GM06990 (cell line): ENCODE data around the gene MAGI2.

Experiments
- DNase-seq: peaks from one replicate; pipeline ENCODE4 v3.0.0-alpha.2; 2011; ENCODE audit not compliant: insufficient read length; ENCODE audit errors: extremely low read depth
- H3K27me3 ChIP-seq: replicated peaks from 2 replicates; pipeline ENCODE4 v1.6.0; 2011; ENCODE audit warnings: low read length; ENCODE audit not compliant: control insufficient read depth, insufficient read depth
- H3K36me3 ChIP-seq: 2 replicates; pipeline ENCODE4 v1.5.1; 2011; ENCODE audit warnings: low read length; ENCODE audit not compliant: control insufficient read depth, insufficient read depth
- H3K4me3 ChIP-seq: replicated peaks from 2 replicates; pipeline ENCODE4 v1.5.1; 2011; ENCODE audit warnings: low read depth, mild to moderate bottlenecking, control low read depth, low read length
- TF ChIP-seq, protein P1 (sequence below): IDR thresholded peaks from 2 replicates; pipeline ENCODE4 v1.5.1; 2011; ENCODE audit warnings: low read length, control low read depth, mild to moderate bottlenecking, inconsistent platforms; ENCODE audit not compliant: insufficient read depth, poor library complexity, severe bottlenecking

MAGI2 gene

GRCh38 chr7:78704504-78704903 lies 749.0 kb downstream of the MAGI2 start:
- H3K36me3 ChIP-seq: no peaks in the 10 kb centered on the region
- H3K27me3 ChIP-seq: no peaks in the 10 kb centered on the region
- no peak for DNase-seq
- TF ChIP-seq, protein P1, sequence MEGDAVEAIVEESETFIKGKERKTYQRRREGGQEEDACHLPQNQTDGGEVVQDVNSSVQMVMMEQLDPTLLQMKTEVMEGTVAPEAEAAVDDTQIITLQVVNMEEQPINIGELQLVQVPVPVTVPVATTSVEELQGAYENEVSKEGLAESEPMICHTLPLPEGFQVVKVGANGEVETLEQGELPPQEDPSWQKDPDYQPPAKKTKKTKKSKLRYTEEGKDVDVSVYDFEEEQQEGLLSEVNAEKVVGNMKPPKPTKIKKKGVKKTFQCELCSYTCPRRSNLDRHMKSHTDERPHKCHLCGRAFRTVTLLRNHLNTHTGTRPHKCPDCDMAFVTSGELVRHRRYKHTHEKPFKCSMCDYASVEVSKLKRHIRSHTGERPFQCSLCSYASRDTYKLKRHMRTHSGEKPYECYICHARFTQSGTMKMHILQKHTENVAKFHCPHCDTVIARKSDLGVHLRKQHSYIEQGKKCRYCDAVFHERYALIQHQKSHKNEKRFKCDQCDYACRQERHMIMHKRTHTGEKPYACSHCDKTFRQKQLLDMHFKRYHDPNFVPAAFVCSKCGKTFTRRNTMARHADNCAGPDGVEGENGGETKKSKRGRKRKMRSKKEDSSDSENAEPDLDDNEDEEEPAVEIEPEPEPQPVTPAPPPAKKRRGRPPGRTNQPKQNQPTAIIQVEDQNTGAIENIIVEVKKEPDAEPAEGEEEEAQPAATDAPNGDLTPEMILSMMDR: no peak
- H3K4me3 ChIP-seq: no peak overlapping the region

GRCh38 chr7:78703391-78703790 lies 750.1 kb downstream of the MAGI2 start:
- Histone ChIP-seq H3K36me3 (no peaks in the 10 kb centered on the region), H3K4me3 (no peak overlapping the region), H3K27me3 (no peaks in the 10 kb centered on the region)
- DNase-seq: no peak
- TF ChIP-seq, protein P1: no peak

DNA sequence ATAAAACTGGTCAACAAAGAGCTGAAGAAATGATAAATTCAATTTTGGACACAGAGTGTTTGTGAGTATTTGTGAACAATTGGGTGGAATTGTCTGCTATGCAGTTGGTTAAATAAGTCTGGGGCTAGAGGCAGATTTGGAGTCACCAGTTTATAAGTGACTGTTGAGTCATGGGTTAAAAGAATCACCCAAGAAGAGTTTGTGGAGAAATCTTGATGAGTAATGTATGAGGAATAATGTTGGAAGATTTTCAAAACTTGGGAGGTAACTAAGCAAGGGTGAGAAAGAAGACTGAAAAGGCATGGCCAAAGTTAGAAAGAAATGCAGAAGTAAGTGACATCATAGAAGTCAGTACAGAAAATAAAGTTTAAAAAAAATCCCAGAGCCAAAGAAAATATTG lies 750.7 kb downstream of the MAGI2 start:
- no peak for DNase-seq
- H3K4me3 ChIP-seq: no peak overlapping the region
- no peaks in the 10 kb centered on the region for H3K36me3 ChIP-seq
- TF ChIP-seq, protein P1: no peak
- no peaks in the 10 kb centered on the region for H3K27me3 ChIP-seq

- Histone ChIP-seq H3K4me3 (no peak overlapping the region), H3K27me3 (no peaks in the 10 kb centered on the region; the same call in 1 of the 2 replicates), H3K36me3 (no peaks in the 10 kb centered on the region)
- TF ChIP-seq, protein P1: no peak
- DNase-seq: no peak
These were observed 757.6 kb downstream of the MAGI2 start for GRCh38 chr7:78695826-78696225.

- DNase-seq: no peak
- H3K27me3 ChIP-seq: no peaks in the 10 kb centered on the region; the same call in 1 of the 2 replicates
- H3K4me3 ChIP-seq: no peak overlapping the region
- TF ChIP-seq, protein P1: no peak
- H3K36me3 ChIP-seq: no peaks in the 10 kb centered on the region
These were observed 761.9 kb downstream of the MAGI2 start for GRCh38 chr7:78691584-78691983.

GRCh38 chr7:78690174-78690573 lies 763.3 kb downstream of the MAGI2 start:
- Histone ChIP-seq H3K27me3 (no peaks in the 10 kb centered on the region), H3K36me3 (no peaks in the 10 kb centered on the region), H3K4me3 (no peak overlapping the region)
- TF ChIP-seq, protein P1: no peak
- DNase-seq: no peak
